ENCODE data around the gene EDEM2.
"Not testable (repeated sequence)": the region's sequence is repeated elsewhere in the genome, so short reads cannot be mapped to it uniquely, and the experiment has no call there.

The EDEM2 gene

GRCh38 chr20:35173576-35174192, 26.5 kb upstream of the EDEM2 start:
- TF ChIP-seq CTCF (conservative IDR thresholded peaks at IDR 0.05) = no peak
- no peak overlapping the region; the same call in 1 of the 2 replicates for H3K27ac ChIP-seq

GRCh38 chr20:35172434-35172806, 25.3 kb upstream of the EDEM2 start:
- H3K27ac ChIP-seq = peak overlapping the region; percentile 75
- no peak for TF ChIP-seq CTCF (conservative IDR thresholded peaks at IDR 0.05)

- peak within 1 kb of the TSS; percentile 75 for H3K27ac ChIP-seq
- no peak for TF ChIP-seq CTCF (conservative IDR thresholded peaks at IDR 0.05)
Observed at GRCh38 chr20:35171753-35172433, 24.8 kb upstream of the EDEM2 start, which contains the start of gene PROCR. PROCR (plus strand) TSS chr20:35172072; CDS start chr20:35172155, 83 bp downstream.

GRCh38 chr20:35171438-35171752, 24.3 kb upstream of the EDEM2 start:
- TF ChIP-seq CTCF (conservative IDR thresholded peaks at IDR 0.05) = no peak
- peak overlapping the region; percentile 75 for H3K27ac ChIP-seq

GRCh38 chr20:35168701-35169409, 21.7 kb upstream of the EDEM2 start:
- H3K27ac ChIP-seq = not testable (repeated sequence)

- no peak for TF ChIP-seq CTCF (conservative IDR thresholded peaks at IDR 0.05)
- H3K27ac ChIP-seq = no peak overlapping the region
Observed at GRCh38 chr20:35167787-35168186, 20.7 kb upstream of the EDEM2 start.

GRCh38 chr20:35166242-35166830, 19.2 kb upstream of the EDEM2 start:
- no peak for TF ChIP-seq CTCF (conservative IDR thresholded peaks at IDR 0.05)
- H3K27ac ChIP-seq = peak overlapping the region; percentile 38; the same call in 1 of the 2 replicates
